DND-41 (cell line): ENCODE measurements around the gene SEMA4A.
"Not testable (repeated sequence)": the region's sequence is repeated elsewhere in the genome, so short reads cannot be mapped to it uniquely, and the experiment has no call there.

Source experiments
- EZH2 ChIP-seq: IDR thresholded peaks from 3 replicates; pipeline ENCODE4 v1.6.1; 2012; ENCODE audit warnings: borderline replicate concordance, low read depth, mild to moderate bottlenecking, moderate library complexity, low read length, inconsistent platforms; ENCODE audit not compliant: severe bottlenecking
- TF ChIP-seq, protein P1 (sequence below): IDR thresholded peaks from 2 replicates; pipeline ENCODE4 v1.5.1; 2012; ENCODE audit warnings: borderline replicate concordance, low read length, moderate library complexity, mild to moderate bottlenecking; ENCODE audit not compliant: poor library complexity, severe bottlenecking; ENCODE audit errors: extremely low read depth

DNA sequence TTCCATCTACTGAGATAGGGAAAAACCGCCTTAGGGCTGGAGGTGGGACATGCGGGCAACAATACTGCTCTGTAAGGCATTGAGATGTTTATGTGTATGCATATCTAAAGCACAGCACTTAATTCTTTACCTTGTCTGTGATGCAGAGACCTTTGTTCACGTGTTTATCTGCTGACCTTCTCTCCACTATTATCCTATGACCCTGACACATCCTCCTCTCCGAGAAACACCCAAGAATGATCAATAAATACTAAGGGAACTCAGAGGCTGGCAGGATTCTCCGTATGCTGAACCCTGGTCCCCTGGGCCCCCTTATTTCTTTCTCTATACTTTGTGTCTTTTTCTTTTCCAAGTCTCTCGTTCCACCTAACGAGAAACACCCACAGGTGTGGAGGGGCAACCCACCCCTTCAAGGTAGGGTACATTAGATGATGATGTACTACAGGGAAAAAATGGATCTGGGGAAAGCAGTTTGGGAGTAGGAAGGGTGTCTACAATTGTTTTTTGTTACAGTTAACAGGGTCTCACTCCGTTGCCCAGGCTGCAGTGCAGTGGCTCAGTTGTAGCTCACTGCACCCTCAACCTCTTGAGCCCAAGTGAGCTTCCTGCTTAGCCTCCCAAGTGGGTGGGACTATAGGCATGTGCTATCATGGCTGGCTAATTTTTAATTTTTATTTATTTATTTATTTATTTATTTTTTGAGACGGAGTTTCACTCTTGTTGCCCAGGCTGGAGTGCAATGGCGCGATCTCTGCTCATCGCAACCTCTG lies 28.8 kb downstream of the SEMA4A start:
- TF ChIP-seq, protein P1, sequence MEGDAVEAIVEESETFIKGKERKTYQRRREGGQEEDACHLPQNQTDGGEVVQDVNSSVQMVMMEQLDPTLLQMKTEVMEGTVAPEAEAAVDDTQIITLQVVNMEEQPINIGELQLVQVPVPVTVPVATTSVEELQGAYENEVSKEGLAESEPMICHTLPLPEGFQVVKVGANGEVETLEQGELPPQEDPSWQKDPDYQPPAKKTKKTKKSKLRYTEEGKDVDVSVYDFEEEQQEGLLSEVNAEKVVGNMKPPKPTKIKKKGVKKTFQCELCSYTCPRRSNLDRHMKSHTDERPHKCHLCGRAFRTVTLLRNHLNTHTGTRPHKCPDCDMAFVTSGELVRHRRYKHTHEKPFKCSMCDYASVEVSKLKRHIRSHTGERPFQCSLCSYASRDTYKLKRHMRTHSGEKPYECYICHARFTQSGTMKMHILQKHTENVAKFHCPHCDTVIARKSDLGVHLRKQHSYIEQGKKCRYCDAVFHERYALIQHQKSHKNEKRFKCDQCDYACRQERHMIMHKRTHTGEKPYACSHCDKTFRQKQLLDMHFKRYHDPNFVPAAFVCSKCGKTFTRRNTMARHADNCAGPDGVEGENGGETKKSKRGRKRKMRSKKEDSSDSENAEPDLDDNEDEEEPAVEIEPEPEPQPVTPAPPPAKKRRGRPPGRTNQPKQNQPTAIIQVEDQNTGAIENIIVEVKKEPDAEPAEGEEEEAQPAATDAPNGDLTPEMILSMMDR: not testable (repeated sequence)
- not testable (repeated sequence) for TF ChIP-seq EZH2
